K562 (cell line): ENCODE results near the gene VSIG10L. TPM values are rescaled to one million over a fixed set of nuclear protein-coding genes. Genes with fewer than 3 reads are reported as not detected.

ENCODE experiments used
- ETV6 ChIP-seq, 3 experiments: fragments of 150-350 bp in 1 of 3; sonication (generic) in 1 of 3; formaldehyde crosslinking in 1 of 3; IDR thresholded peaks; 2 replicates each; pipeline versions ENCODE4 v1.6.1 to v1.8.0; 2014 to 2022; ENCODE audit warnings: borderline replicate concordance in 2 of 3, low read depth in 2 of 3, antibody characterized with exemption in 1 of 3, low read length in 1 of 3, mild to moderate bottlenecking in 1 of 3, missing genetic modification reagents in 1 of 3
- FUS ChIP-seq: fragments of 200-400 bp; formaldehyde crosslinking; optimal IDR thresholded peaks from 2 replicates; pipeline ENCODE3; 2017; ENCODE audit warnings: low read depth, low read length
- GTF2A2 ChIP-seq: IDR thresholded peaks from 2 replicates; pipeline ENCODE4 v1.6.1; 2016; ENCODE audit warnings: mild to moderate bottlenecking, missing genetic modification characterization, missing compliant biosample characterization
- NR1H2 ChIP-seq: sonication (generic); formaldehyde crosslinking; IDR thresholded peaks from 2 replicates; pipeline ENCODE4 v1.4.0; 2020; ENCODE audit warnings: mild to moderate bottlenecking, missing genetic modification reagents
- RCOR1 ChIP-seq, 2 experiments: IDR thresholded peaks; 2 replicates each; pipeline ENCODE4 v1.6.1; 2012; ENCODE audit warnings: low read depth in 2 of 2, low read length in 2 of 2, borderline replicate concordance in 1 of 2, improper control_type of control experiment in 1 of 2
- SMAD1 ChIP-seq: fragments of 150-350 bp; IDR thresholded peaks from 2 replicates; pipeline ENCODE4 v1.6.1; 2014; ENCODE audit warnings: low read length, low read depth; ENCODE audit not compliant: partially characterized antibody
- XRCC4 ChIP-seq: IDR thresholded peaks from one replicate; pipeline ENCODE4 v1.6.1; 2011; ENCODE audit not compliant: insufficient read depth, insufficient read length; ENCODE audit errors: extremely low read depth
- ZC3H11A ChIP-seq: IDR thresholded peaks from 2 replicates; pipeline ENCODE4 v1.6.1; 2012; ENCODE audit warnings: low read depth, low read length, improper control_type of control experiment
- ZNF274 ChIP-seq: IDR thresholded peaks from 2 replicates; pipeline ENCODE4 v1.6.1; 2011; ENCODE audit warnings: low read depth, mild to moderate bottlenecking, low read length, moderate library complexity, borderline replicate concordance
- polyA plus RNA-seq, 8 experiments: library from polyadenylated mRNA; depleted of rRNA in 4 of 8; stranded (reverse) in 5 of 8; unstranded in 3 of 8; fragments of >200 nt; fragmentation: Nextera tagmentation in 2 of 8; fragmentation: Illumina TruSeq in 1 of 8; extraction: Ambion mirVana in 2 of 8; extraction: Trizol in 1 of 8; gene quantifications; 2 replicates each; pipeline versions ENCODE4 v1.2.1 to v1.2.3, GENCODE V29; 2011 to 2014; ENCODE audit warnings: inconsistent platforms in 1 of 8, missing spikeins in 1 of 8
- total RNA-seq, 7 experiments: library from RNA; depleted of rRNA in 6 of 7; stranded (reverse); fragments of >200 nt in 6 of 7; fragmentation: Illumina TruSeq in 2 of 7; extraction: Trizol in 2 of 7; gene quantifications; 2 replicates each; pipeline versions ENCODE4 v1.2.1 to v1.2.3, GENCODE V29; 2011 to 2021; ENCODE audit warnings: low replicate concordance in 1 of 7
- TF ChIP-seq, protein P1 (sequence below): fragments of 200-800 bp; sonication (Bioruptor generic); IDR thresholded peaks from 2 replicates; pipeline ENCODE4 v1.6.1; 2016; ENCODE audit warnings: missing genetic modification characterization, missing compliant biosample characterization
- TF ChIP-seq, protein P2 (sequence below): fragments of 450-650 bp; formaldehyde crosslinking; conservative IDR thresholded peaks from 2 replicates; pipeline ENCODE4 v1.4.0; 2022; ENCODE audit warnings: mild to moderate bottlenecking, missing genetic modification characterization

Gene VSIG10L
- total and polyA plus RNA-seq, 9 of the 15 experiments (the other 6 are each of a cell fraction or from before 2014, with no cell fraction given) = 1.1 to 7.6 (median 2.2) TPM

DNA sequence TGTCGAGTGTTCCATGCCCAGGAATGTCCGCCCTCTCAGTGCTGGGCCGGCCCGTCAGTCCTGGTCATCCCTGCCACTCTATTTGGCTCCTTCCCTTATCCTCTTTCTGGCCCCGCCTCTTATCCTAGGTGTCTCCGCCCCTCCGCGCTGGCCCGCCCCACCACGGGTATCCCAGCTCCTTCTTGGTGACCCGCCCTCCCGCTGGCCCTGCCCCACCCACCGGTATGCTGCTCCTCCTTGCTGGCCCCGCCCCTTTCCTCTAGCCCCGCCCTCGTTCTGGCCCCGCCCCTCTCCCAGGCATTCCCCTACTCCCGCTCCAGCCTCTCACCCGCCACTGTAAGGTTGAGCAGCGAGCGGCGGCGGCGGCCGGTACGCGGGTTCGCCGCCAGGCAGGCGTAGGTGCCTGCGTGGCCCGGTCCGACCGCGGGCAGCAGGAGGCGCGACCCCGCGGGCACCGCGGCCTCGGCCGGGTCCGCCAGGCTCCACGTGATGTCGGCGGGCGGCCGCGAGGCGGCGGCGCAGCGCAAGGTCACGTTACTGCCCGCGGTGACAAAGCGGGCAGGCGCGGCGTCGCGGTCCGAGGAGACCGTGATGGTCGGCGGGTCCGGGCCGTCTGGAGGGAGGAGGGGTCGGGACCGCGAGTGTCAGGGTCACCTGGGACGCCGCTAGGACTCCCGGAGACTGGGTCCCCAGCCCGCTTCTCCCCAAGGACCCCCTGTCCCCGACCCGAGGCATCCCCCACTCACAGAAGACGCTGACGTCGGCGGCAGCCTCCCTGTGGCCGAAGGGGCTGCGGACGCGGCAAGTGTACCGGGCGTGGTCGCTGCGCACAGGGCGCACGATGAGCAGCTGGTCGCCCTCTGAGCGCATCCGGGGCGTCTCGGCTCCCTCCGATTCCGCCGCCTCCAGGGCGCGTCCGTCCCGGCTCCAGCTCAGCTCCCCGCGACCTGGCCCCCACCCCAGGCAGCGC lies 2.0 kb downstream of the VSIG10L start (continued):
- TF ChIP-seq ETV6 (IDR thresholded peaks at IDR 0.05; ENCODE audit: borderline replicate concordance in 1 of 2, low read depth in 2 of 2, low read length in 1 of 2) (no peak), ETV6 (CRISPR knock-in tag; IDR thresholded peaks at IDR 0.05; ENCODE audit: borderline replicate concordance) (peak; percentile 67; the same call in 1 of the 2 replicates), GTF2A2 (tag) (peak; percentile 37; the same call in 1 of the 2 replicates), NR1H2 (no peak; the same call in 1 of the 2 replicates), XRCC4 (no peak), FUS (peak; percentile 19), RCOR1 (IDR thresholded peaks at IDR 0.05; ENCODE audit: borderline replicate concordance in 1 of 2, low read depth in 2 of 2, low read length in 2 of 2) (peak in 1 of 2 experiments; percentile 10; a peak in 1 of 4 replicates), SMAD1 (peak; percentile 15), ZC3H11A (no peak), ZNF274 (no peak)
- TF ChIP-seq, protein P1, sequence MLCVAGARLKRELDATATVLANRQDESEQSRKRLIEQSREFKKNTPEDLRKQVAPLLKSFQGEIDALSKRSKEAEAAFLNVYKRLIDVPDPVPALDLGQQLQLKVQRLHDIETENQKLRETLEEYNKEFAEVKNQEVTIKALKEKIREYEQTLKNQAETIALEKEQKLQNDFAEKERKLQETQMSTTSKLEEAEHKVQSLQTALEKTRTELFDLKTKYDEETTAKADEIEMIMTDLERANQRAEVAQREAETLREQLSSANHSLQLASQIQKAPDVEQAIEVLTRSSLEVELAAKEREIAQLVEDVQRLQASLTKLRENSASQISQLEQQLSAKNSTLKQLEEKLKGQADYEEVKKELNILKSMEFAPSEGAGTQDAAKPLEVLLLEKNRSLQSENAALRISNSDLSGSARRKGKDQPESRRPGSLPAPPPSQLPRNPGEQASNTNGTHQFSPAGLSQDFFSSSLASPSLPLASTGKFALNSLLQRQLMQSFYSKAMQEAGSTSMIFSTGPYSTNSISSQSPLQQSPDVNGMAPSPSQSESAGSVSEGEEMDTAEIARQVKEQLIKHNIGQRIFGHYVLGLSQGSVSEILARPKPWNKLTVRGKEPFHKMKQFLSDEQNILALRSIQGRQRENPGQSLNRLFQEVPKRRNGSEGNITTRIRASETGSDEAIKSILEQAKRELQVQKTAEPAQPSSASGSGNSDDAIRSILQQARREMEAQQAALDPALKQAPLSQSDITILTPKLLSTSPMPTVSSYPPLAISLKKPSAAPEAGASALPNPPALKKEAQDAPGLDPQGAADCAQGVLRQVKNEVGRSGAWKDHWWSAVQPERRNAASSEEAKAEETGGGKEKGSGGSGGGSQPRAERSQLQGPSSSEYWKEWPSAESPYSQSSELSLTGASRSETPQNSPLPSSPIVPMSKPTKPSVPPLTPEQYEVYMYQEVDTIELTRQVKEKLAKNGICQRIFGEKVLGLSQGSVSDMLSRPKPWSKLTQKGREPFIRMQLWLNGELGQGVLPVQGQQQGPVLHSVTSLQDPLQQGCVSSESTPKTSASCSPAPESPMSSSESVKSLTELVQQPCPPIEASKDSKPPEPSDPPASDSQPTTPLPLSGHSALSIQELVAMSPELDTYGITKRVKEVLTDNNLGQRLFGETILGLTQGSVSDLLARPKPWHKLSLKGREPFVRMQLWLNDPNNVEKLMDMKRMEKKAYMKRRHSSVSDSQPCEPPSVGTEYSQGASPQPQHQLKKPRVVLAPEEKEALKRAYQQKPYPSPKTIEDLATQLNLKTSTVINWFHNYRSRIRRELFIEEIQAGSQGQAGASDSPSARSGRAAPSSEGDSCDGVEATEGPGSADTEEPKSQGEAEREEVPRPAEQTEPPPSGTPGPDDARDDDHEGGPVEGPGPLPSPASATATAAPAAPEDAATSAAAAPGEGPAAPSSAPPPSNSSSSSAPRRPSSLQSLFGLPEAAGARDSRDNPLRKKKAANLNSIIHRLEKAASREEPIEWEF (CRISPR knock-in tag) = no peak
- TF ChIP-seq, protein P2, sequence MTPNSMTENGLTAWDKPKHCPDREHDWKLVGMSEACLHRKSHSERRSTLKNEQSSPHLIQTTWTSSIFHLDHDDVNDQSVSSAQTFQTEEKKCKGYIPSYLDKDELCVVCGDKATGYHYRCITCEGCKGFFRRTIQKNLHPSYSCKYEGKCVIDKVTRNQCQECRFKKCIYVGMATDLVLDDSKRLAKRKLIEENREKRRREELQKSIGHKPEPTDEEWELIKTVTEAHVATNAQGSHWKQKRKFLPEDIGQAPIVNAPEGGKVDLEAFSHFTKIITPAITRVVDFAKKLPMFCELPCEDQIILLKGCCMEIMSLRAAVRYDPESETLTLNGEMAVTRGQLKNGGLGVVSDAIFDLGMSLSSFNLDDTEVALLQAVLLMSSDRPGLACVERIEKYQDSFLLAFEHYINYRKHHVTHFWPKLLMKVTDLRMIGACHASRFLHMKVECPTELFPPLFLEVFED = no peak
